Smooth muscle cell (in vitro differentiated cells): ENCODE measurements around the gene SPCS1. TPM values are rescaled to one million over a fixed set of nuclear protein-coding genes. Genes with fewer than 3 reads are reported as not detected.
A peak's percentile ranks its signal among the peaks of the same experiment; 100 is the strongest.

Experiments used
- DNase-seq: peaks from one replicate; lab custom pipeline; 2025; ENCODE audit not compliant: unreplicated experiment; lab: John Stamatoyannopoulos, UW
- H2AFZ ChIP-seq: fragments of 200-600 bp; sonication (generic); 2 replicates; pipeline ENCODE4 v1.6.0; 2016; ENCODE audit warnings: antibody characterized with exemption, low read depth, mild to moderate bottlenecking
- H3F3A ChIP-seq: fragments of 200-600 bp; sonication (generic); 2 replicates; pipeline ENCODE4 v1.6.0; 2017; ENCODE audit warnings: antibody characterized with exemption, low read depth
- H3K27ac ChIP-seq: fragments of 200-600 bp; sonication (generic); 2 replicates; pipeline ENCODE4 v1.5.1; 2016; ENCODE audit warnings: low read depth, mild to moderate bottlenecking
- H3K27me3 ChIP-seq: fragments of 200-600 bp; sonication (generic); 2 replicates; pipeline ENCODE4 v1.6.1; 2016; ENCODE audit warnings: low read depth, mild to moderate bottlenecking
- H3K36me3 ChIP-seq: fragments of 200-600 bp; sonication (generic); 2 replicates; pipeline ENCODE4 v1.5.1; 2016; ENCODE audit warnings: low read depth
- H3K4me1 ChIP-seq: fragments of 200-600 bp; sonication (generic); 2 replicates; pipeline ENCODE4 v1.5.1; 2016; ENCODE audit warnings: low read depth
- H3K4me2 ChIP-seq: fragments of 200-600 bp; sonication (generic); 2 replicates; pipeline ENCODE4 v1.6.0; 2016; ENCODE audit warnings: mild to moderate bottlenecking
- H3K4me3 ChIP-seq: fragments of 200-600 bp; sonication (generic); 2 replicates; pipeline ENCODE4 v1.5.1; 2016; ENCODE audit warnings: mild to moderate bottlenecking
- H3K79me2 ChIP-seq: fragments of 200-600 bp; sonication (generic); 2 replicates; pipeline ENCODE4 v1.6.0; 2016; ENCODE audit warnings: low read depth, mild to moderate bottlenecking
- H3K9ac ChIP-seq: fragments of 200-600 bp; sonication (generic); 2 replicates; pipeline ENCODE4 v1.6.0; 2016; ENCODE audit warnings: low read depth
- H3K9me3 ChIP-seq: fragments of 200-600 bp; sonication (generic); replicated peaks from 2 replicates; pipeline ENCODE4 v1.5.1; 2016; ENCODE audit warnings: low read depth
- H4K20me1 ChIP-seq: fragments of 200-600 bp; sonication (generic); 2 replicates; pipeline ENCODE4 v1.6.0; 2016; ENCODE audit warnings: low read depth
- WGBS: methylation state at CpG from one replicate; pipeline ENCODE4 v1.1.7; 2016; ENCODE audit warnings: low lambda C conversion rate; 5-methylcytosine and 5-hydroxymethylcytosine counted together
- polyA plus RNA-seq: library from polyadenylated mRNA; unstranded; fragments of >200 nt; fragmentation: Nextera tagmentation; extraction: Ambion mirVana; gene quantifications from 2 replicates; pipeline ENCODE4 v1.2.1, GENCODE V29; 2016
- total RNA-seq: library from RNA; depleted of rRNA; stranded (reverse); fragments of >200 nt; gene quantifications from 2 replicates; pipeline ENCODE4 v1.2.3, GENCODE V29; 2014
- TF ChIP-seq, protein P1 (sequence below): fragments of 200-600 bp; sonication (generic); IDR thresholded peaks from 2 replicates; pipeline ENCODE4 v1.5.1; 2017; ENCODE audit warnings: borderline replicate concordance, mild to moderate bottlenecking, antibody characterized with exemption; ENCODE audit not compliant: insufficient read depth, poor library complexity, severe bottlenecking

The SPCS1 gene
- total and polyA plus RNA-seq, 2 experiments from 2014 or later: 329 to 409 TPM

DNA sequence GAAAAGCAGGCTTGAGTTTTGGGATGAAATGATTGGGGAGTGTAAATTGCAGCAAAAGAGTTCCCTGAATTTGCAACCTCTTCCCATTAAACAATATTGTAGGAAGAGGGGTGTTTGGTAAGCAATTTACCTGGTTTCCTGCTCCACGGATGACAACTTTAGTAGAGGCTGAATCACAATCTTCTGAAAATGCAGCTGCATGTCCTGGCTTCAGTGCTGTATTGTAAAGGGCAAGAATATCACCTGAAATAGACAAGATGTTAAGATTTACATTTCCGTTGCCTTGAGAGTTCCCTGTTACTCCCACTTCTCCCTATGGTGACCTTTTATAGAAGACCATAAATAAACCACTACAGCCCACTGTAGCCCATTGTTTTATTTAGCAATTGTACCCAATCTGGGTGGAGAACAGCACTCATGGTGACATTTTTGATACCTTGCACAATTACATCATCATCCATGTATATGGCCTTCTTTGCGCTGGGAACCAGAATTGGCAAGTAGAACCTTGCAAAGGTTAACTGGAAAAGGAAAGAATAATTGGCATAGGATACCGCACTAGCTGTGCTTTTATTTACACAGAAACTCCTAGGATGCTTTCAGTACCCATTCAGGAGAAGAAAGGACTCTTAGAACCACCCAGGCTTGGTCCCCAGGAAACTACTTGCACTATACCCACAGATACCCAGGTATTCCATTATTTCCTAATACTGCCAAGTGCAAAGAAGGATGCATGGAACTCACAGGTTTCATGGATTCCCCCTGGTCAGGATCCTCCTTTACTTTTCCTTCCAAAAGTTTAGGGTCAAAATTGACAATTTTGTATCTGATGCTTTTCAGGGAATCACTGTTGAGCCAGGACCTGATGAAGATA lies 9.9 kb upstream of the SPCS1 start:
- Histone ChIP-seq H3K36me3 (peaks cover 36% of the 10 kb centered on the region), H3K4me3 (no peak overlapping the region), H3K4me2 (no peak overlapping the region), H3K79me2 (peaks cover 30% of the 10 kb centered on the region), H4K20me1 (peaks cover 32% of the 10 kb centered on the region), H3K27me3 (no peaks in the 10 kb centered on the region), H3K9ac (no peak overlapping the region), H3F3A (peaks cover 52% of the 10 kb centered on the region), H3K4me1 (no peaks in the 10 kb centered on the region), H2AFZ (no peak overlapping the region), H3K9me3 (no peaks in the 10 kb centered on the region), H3K27ac (peak overlapping the region; percentile 58)
- TF ChIP-seq, protein P1, sequence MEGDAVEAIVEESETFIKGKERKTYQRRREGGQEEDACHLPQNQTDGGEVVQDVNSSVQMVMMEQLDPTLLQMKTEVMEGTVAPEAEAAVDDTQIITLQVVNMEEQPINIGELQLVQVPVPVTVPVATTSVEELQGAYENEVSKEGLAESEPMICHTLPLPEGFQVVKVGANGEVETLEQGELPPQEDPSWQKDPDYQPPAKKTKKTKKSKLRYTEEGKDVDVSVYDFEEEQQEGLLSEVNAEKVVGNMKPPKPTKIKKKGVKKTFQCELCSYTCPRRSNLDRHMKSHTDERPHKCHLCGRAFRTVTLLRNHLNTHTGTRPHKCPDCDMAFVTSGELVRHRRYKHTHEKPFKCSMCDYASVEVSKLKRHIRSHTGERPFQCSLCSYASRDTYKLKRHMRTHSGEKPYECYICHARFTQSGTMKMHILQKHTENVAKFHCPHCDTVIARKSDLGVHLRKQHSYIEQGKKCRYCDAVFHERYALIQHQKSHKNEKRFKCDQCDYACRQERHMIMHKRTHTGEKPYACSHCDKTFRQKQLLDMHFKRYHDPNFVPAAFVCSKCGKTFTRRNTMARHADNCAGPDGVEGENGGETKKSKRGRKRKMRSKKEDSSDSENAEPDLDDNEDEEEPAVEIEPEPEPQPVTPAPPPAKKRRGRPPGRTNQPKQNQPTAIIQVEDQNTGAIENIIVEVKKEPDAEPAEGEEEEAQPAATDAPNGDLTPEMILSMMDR: no peak
- 97% methylated on average over 4 of the region's 4 CpGs for WGBS
- no peak for DNase-seq

GRCh38 chr3:52696830-52697631 lies 8.9 kb upstream of the SPCS1 start:
- Histone ChIP-seq H3K4me1 (no peaks in the 10 kb centered on the region), H3K4me3 (no peak overlapping the region), H3K4me2 (no peak overlapping the region), H4K20me1 (peaks cover 40% of the 10 kb centered on the region), H3K9ac (no peak overlapping the region), H3F3A (peaks cover 52% of the 10 kb centered on the region), H3K27ac (peak overlapping the region; percentile 58), H3K27me3 (no peaks in the 10 kb centered on the region), H3K36me3 (peaks cover 31% of the 10 kb centered on the region), H3K79me2 (peaks cover 40% of the 10 kb centered on the region), H2AFZ (no peak overlapping the region), H3K9me3 (no peaks in the 10 kb centered on the region)
- DNase-seq: no peak
- TF ChIP-seq, protein P1: no peak
- WGBS: 93% methylated on average over 2 of the region's 2 CpGs

- Histone ChIP-seq H4K20me1 (peaks cover 40% of the 10 kb centered on the region), H3K79me2 (peaks cover 46% of the 10 kb centered on the region), H3K9ac (no peak overlapping the region), H3K9me3 (no peaks in the 10 kb centered on the region), H3K4me3 (no peak overlapping the region), H2AFZ (no peak overlapping the region), H3K4me2 (no peak overlapping the region), H3K4me1 (no peaks in the 10 kb centered on the region), H3F3A (peaks cover 52% of the 10 kb centered on the region), H3K36me3 (peaks cover 30% of the 10 kb centered on the region), H3K27me3 (no peaks in the 10 kb centered on the region), H3K27ac (peak overlapping the region; percentile 58)
- 93% methylated on average over 4 of the region's 4 CpGs for WGBS
- DNase-seq: no peak
- TF ChIP-seq, protein P1: no peak
These were observed 8.3 kb upstream of the SPCS1 start for GRCh38 chr3:52697632-52697965.
